CD4-positive, alpha-beta T cell (primary cell): ENCODE measurements around the gene LENG1. TPM values are rescaled to one million over a fixed set of nuclear protein-coding genes. Genes with fewer than 3 reads are reported as not detected.
A peak's percentile ranks its signal among the peaks of the same experiment; 100 is the strongest.
"Not testable (repeated sequence)": the region's sequence is repeated elsewhere in the genome, so short reads cannot be mapped to it uniquely, and the experiment has no call there.

Experiments used
- ATAC-seq: fragments of 200-7000 bp; cut with Tn5 transposase; one replicate; pipeline ENCODE4 v1.10.0; 2022; ENCODE audit warnings: mild to moderate bottlenecking; ENCODE audit not compliant: poor library complexity
- CTCF ChIA-PET: fragments of 350-600 bp; sonication (Branson Sonifier 250); formaldehyde crosslinking; loops from one replicate; lab custom pipeline; 2021; ENCODE audit warnings: antibody characterized with exemption, inconsistent platforms; lab: Charles Lee
- POLR2A ChIA-PET: fragments of 350-600 bp; sonication (Branson Sonifier 250); formaldehyde crosslinking; loops from one replicate; lab custom pipeline; 2021; ENCODE audit warnings: antibody characterized with exemption, inconsistent platforms; lab: Charles Lee
- DNase-seq, 14 experiments: peaks; one replicate each; pipeline ENCODE4 v3.0.0-alpha.2; 2013 to 2020; ENCODE audit warnings: mixed read lengths in 2 of 14
- H3K27ac ChIP-seq, 2 donors: one replicate each; pipeline versions ENCODE4 v1.5.1 to v1.7.0; 2013; ENCODE audit warnings: low read length in 2 of 2, low read depth in 1 of 2, mild to moderate bottlenecking in 1 of 2
- H3K27me3 ChIP-seq, 2 experiments: 1 replicate in 1 of 2; 2 replicates in 1 of 2; pipeline versions ENCODE4 v1.6.1 to v1.7.0; 2013; ENCODE audit warnings: low read length in 2 of 2, control low read depth in 1 of 2, mild to moderate bottlenecking in 1 of 2, moderate library complexity in 1 of 2; ENCODE audit not compliant: insufficient read depth in 2 of 2, control insufficient read depth in 1 of 2
- H3K36me3 ChIP-seq: one replicate; pipeline ENCODE4 v1.6.1; 2013; ENCODE audit warnings: low read length, control low read depth; ENCODE audit not compliant: insufficient read depth
- H3K4me1 ChIP-seq: one replicate; pipeline ENCODE4 v1.6.1; 2013; ENCODE audit warnings: low read length, control low read depth; ENCODE audit not compliant: insufficient read depth
- H3K4me3 ChIP-seq: one replicate; pipeline ENCODE4 v1.5.1; 2013; ENCODE audit warnings: mild to moderate bottlenecking, low read length, moderate library complexity
- H3K9me3 ChIP-seq, 2 experiments: 1 replicate in 1 of 2; 2 replicates in 1 of 2; pipeline versions ENCODE4 v1.6.1 to v1.7.0; 2013; ENCODE audit warnings: low read length in 2 of 2, mild to moderate bottlenecking in 2 of 2, control low read depth in 1 of 2, moderate library complexity in 1 of 2; ENCODE audit not compliant: control insufficient read depth in 1 of 2, insufficient read depth in 1 of 2
- H3K27ac Mint-ChIP-seq: one replicate; pipeline ENCODE4 v1.8.0; 2020; ENCODE audit warnings: mixed read lengths
- H3K27me3 Mint-ChIP-seq: one replicate; pipeline ENCODE4 v1.8.0; 2021; ENCODE audit warnings: mixed read lengths
- H3K36me3 Mint-ChIP-seq: one replicate; pipeline ENCODE4 v1.8.0; 2021; ENCODE audit warnings: low read depth, mixed read lengths
- H3K4me1 Mint-ChIP-seq: one replicate; pipeline ENCODE4 v1.8.0; 2021; ENCODE audit warnings: low read depth, mixed read lengths
- H3K4me3 Mint-ChIP-seq: one replicate; pipeline ENCODE4 v1.8.0; 2020; ENCODE audit warnings: mild to moderate bottlenecking, mixed read lengths
- H3K9me3 Mint-ChIP-seq: one replicate; pipeline ENCODE4 v1.8.0; 2020; ENCODE audit warnings: mixed read lengths
- CTCF ChIP-seq: fragments of 200-600 bp; IDR thresholded peaks from one replicate; pipeline ENCODE4 v1.8.0; 2022; ENCODE audit warnings: antibody characterized with exemption, mild to moderate bottlenecking
- intact Hi-C, 2 experiments: fragments of 100-400 bp; cut with DNase I in 1 of 2; cut with micrococcal nuclease in 1 of 2; formaldehyde crosslinking; loops; one replicate each; pipeline versions ENCODE4 v1.15.1 to v1.9.0; 2023 to 2025; cut with DNase I, micrococcal nuclease
- total RNA-seq, 174 experiments: library from RNA in 2 of 174; stranded (reverse) in 2 of 174; gene quantifications; one replicate each; pipeline ENCODE4 v1.2.3 and lab custom pipeline; 2021 to 2026

LENG1 gene
- total RNA-seq, 2 experiments from 2014 or later: 14.4 to 16.0 TPM

- no peak overlapping the region for H3K4me3 ChIP-seq
- peak overlapping the region in 1 of 2 donors; percentile 63 for H3K27ac ChIP-seq
- ATAC-seq (no peak), DNase-seq (no peak)
- no peak for TF ChIP-seq CTCF
- no peaks in the 10 kb centered on the region for H3K27me3 Mint-ChIP-seq
- H3K36me3 ChIP-seq: peaks cover 54% of the 10 kb centered on the region
- no peaks in the 10 kb centered on the region for H3K9me3 ChIP-seq
- H3K4me1 Mint-ChIP-seq: peaks cover 74% of the 10 kb centered on the region
- peaks cover 87% of the 10 kb centered on the region for H3K4me1 ChIP-seq
- intact Hi-C loops: loop anchor here in 1 of 2 experiments (10.0 kb wide), 1 partner anchor 257 kb away; the partner anchor contains the start of gene LENG9
- H3K27me3 ChIP-seq: no peaks in the 10 kb centered on the region
- H3K36me3 Mint-ChIP-seq: peaks cover 60% of the 10 kb centered on the region
- H3K27ac Mint-ChIP-seq: peak overlapping the region; percentile 84
- ChIA-PET POLR2A (interaction anchor here (0.7 to 8.7 kb wide), 4 partner anchors 8 to 171 kb away, joined by 3 to 75 read pairs (median 6); partner anchors contain the start of genes CNOT3, MBOAT7, RPS9 and TSEN34), CTCF (no interaction called here)
- no peaks in the 10 kb centered on the region for H3K9me3 Mint-ChIP-seq
- H3K4me3 Mint-ChIP-seq: peak overlapping the region; percentile 67
Measured at GRCh38 chr19:54207676-54207982, 48.1 kb upstream of the LENG1 start.

GRCh38 chr19:54207193-54207592, 47.7 kb upstream of the LENG1 start:
- Mint-ChIP-seq H3K4me3 (peak overlapping the region; percentile 20), H3K27ac (peak overlapping the region; percentile 84), H3K4me1 (peaks cover 78% of the 10 kb centered on the region), H3K36me3 (peaks cover 65% of the 10 kb centered on the region)
- DNase-seq, H3K9me3 ChIP-seq, CTCF ChIA-PET, H3K27me3 ChIP-seq, H3K4me3 ChIP-seq, H3K9me3 Mint-ChIP-seq, H3K27ac ChIP-seq, ATAC-seq, H3K27me3 Mint-ChIP-seq: not testable (repeated sequence)
- Histone ChIP-seq H3K36me3 (peaks cover 58% of the 10 kb centered on the region), H3K4me1 (peaks cover 92% of the 10 kb centered on the region)
- POLR2A ChIA-PET: interaction anchor here (0.7 to 8.7 kb wide), 3 partner anchors 17 to 171 kb away, joined by 3 to 75 read pairs (median 6); partner anchors contain the start of genes CNOT3, MBOAT7 and TSEN34
- intact Hi-C loops: loop anchor here in 1 of 2 experiments (10.0 kb wide), 1 partner anchor 258 kb away; the partner anchor contains the start of gene LENG9

- peaks cover 96% of the 10 kb centered on the region for H3K4me1 ChIP-seq
- ChIA-PET POLR2A (interaction anchor here (8.7 kb wide), 1 partner anchor 17 kb away, joined by 75 read pairs; the partner anchor contains the start of genes MBOAT7 and TSEN34), CTCF (no interaction called here)
- Mint-ChIP-seq H3K27me3 (no peaks in the 10 kb centered on the region), H3K4me3 (no peak overlapping the region), H3K4me1 (peaks cover 82% of the 10 kb centered on the region), H3K27ac (peak overlapping the region; percentile 84), H3K36me3 (peaks cover 69% of the 10 kb centered on the region), H3K9me3 (no peaks in the 10 kb centered on the region)
- intact Hi-C loops: loop anchor here in 1 of 2 experiments (10.0 kb wide), 1 partner anchor 258 kb away; the partner anchor contains the start of gene LENG9
- DNase-seq (peak in 1 of 14 experiments; percentile 17), ATAC-seq (no peak)
- peaks cover 62% of the 10 kb centered on the region for H3K36me3 ChIP-seq
- no peak overlapping the region for H3K4me3 ChIP-seq
- no peak overlapping the region for H3K27ac ChIP-seq
- no peaks in the 10 kb centered on the region for H3K9me3 ChIP-seq
- no peak for TF ChIP-seq CTCF
- no peaks in the 10 kb centered on the region for H3K27me3 ChIP-seq
Measured at GRCh38 chr19:54206831-54207177, 47.3 kb upstream of the LENG1 start.
